M059J (cell line): ENCODE measurements around the gene SLC6A18. TPM values are rescaled to one million over a fixed set of nuclear protein-coding genes. Genes with fewer than 3 reads are reported as not detected.
A peak's percentile ranks its signal among the peaks of the same experiment; 100 is the strongest.
"Not testable (repeated sequence)": the region's sequence is repeated elsewhere in the genome, so short reads cannot be mapped to it uniquely, and the experiment has no call there.

Source experiments
- DNase-seq: peaks from one replicate; pipeline ENCODE4 v3.0.0-alpha.2; 2012; ENCODE audit warnings: low read depth
- total RNA-seq: library from RNA; depleted of rRNA; stranded (reverse); fragments of >200 nt; shearing (Covaris generic); gene quantifications from 2 replicates; pipeline ENCODE4 v1.2.3, GENCODE V29; 2014

The SLC6A18 gene
- total RNA-seq, 1 experiment from 2014 or later: not detected

DNA sequence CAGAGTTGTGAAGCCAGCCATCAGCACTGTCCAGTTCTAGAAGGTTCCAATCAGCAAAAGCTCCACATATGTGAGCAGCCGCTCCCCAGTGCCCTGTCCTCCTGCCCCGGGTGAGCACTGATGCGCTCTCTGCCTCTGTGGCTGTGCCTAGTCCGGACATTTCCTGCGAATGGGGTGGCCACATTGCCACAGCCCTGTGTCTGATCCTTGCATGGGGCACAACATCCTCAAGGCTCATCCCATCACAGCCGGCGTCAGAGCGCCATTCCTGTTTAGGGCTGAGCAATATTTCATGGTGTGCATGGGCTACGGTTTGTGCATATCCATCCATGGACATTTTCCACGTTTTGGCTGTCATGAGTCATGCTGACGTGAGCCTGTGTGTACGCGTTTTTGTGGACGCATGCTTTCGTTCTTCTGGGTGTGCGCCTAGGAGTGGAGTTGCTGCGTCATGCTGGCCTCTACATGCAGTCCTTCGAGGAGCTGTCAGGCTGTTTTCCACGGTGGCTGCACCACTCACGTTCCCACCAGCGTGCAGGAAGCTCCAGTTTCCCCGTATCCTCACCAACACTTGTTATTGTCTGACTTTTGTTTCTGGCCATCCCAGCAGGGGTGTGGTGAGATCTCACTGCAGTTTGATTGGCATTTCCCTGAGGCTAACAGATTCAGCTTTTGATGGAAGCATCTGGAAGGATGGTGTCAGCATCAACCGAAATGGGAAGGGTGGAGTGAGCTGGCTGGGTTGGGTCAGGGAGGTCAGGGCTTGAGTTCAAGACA lies 9.7 kb upstream of the SLC6A18 start:
- no peak for DNase-seq

GRCh38 chr5:1216211-1216917 lies 8.8 kb upstream of the SLC6A18 start:
- no peak for DNase-seq

DNA sequence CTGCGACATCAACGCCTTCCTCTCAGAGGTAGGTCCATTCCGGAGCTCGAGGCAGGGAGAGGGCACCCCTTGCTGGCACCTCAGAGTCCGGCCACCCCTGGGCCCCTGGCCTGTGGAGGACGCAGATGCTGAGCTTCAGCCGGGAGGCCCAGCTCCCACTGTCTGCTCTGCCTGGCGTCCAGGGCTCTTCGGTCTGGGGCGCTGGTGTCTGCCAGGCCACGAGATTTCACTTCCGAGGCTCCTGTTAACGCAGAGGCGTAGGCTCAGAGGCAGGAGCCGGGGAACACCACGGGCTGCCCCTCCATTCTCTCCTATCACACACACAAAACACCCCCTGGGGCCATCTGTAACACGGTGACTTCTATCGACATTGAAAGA lies 8.3 kb upstream of the SLC6A18 start:
- DNase-seq: no peak

DNA sequence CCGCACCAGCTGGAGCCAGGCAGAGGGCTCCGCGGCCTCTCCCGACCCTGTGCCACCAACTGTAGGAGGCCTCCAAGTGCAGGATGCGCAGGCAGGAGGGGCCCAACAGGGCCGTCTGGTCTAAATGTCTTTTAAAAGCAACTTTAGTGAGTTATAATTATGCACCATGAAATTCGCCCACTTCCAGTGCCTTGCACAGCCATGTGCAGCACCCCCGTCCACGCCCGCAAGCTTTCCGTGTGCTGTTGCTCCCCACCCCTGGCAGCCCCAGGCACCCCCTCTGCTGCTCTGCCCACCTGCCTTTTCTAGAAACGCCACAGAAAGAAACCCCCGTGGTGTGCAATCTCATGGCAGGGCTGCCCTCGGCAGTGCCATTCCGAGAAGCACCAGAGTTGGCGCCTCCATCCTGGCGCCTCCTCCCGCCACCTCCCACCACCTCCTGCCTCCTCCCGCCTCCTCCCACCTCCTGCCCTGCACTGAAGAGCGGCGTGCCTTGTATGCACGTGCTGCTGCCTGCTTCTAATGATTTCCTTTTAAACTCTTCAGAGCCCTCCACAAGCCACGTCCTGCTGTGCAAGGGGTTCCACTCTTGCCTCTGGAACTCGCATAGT lies 7.5 kb upstream of the SLC6A18 start:
- DNase-seq: no peak

- DNase-seq: no peak
These were observed 6.7 kb upstream of the SLC6A18 start for GRCh38 chr5:1218351-1219080.

- no peak for DNase-seq
These were observed 5.9 kb upstream of the SLC6A18 start for GRCh38 chr5:1219098-1219767.

DNA sequence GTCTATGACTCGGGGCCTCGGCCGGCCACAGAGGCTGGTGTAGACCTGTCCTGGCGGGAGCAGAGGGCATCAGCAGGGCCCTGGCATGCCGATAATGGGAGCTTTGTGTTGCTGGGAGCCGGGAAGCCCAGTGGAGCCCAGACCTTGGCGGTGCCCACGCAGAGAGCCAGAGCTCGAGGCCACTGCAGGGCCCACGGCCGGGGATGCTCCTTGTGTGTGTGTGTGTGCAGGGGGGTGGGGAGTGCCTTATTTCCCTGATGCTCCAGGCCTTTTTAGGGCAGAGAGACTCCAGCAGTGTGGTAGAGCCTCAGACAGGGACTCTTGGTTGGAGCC lies 5.4 kb upstream of the SLC6A18 start:
- no peak for DNase-seq

- DNase-seq: no peak
These were observed 4.8 kb upstream of the SLC6A18 start for GRCh38 chr5:1220351-1220750.

GRCh38 chr5:1220831-1221230 lies 4.3 kb upstream of the SLC6A18 start:
- no peak for DNase-seq

GRCh38 chr5:1221721-1222120 lies 3.5 kb upstream of the SLC6A18 start:
- DNase-seq: no peak

- no peak for DNase-seq
These were observed 3.0 kb upstream of the SLC6A18 start for GRCh38 chr5:1222147-1222546.

DNA sequence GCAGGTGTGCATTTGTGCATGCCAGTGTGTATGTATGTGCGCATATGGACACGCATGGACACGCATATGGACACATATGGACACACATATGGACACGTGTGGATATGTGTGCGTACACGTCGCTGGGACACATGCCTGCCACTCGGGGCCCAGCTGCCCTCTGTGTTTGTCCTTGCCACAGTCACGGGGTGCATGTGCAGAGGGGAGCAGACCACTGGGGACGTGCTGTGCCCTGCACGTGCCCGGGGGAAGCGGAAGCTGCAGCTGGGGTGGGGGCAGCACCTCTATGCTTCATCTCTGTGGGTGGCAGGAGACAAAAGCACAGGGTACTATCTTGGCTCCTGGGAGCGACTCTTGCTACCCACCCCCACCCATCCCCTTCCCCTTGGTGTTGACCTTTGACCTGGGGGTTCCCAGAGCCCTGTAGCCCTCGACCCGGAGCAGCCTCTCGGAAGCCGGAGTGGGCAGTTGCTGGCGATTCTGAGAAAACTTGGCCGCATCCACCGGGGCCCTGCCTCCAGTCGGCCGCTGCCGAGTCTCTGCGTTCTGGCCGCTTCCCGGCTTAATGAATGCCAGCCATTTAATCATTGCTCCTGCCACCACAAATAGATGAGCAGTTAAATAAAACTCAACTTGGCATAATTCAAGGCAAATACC lies 2.4 kb upstream of the SLC6A18 start:
- no peak for DNase-seq

- DNase-seq: no peak
These were observed 1.9 kb upstream of the SLC6A18 start for GRCh38 chr5:1223278-1223670.

DNA sequence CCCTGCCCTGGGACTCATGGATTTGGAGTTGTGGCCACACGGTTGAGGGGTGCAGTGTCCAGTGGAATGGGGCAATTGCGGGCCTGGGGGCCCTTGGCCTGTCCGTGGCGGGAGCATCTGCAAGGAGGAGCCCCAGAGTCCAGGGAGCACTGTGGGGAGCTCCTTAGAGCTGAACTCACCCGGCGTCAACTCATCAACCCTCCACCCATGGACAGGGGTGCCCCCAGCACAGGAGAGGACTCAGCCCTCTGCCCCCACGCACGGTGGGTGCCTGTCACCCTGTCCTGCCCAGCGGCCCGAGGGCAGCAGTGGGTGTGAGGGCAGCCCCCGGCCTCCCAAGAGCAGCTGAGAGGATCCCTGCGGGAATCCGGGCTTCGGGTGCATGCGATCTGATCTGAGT lies 550 bp upstream of the SLC6A18 start:
- DNase-seq: no peak

DNA sequence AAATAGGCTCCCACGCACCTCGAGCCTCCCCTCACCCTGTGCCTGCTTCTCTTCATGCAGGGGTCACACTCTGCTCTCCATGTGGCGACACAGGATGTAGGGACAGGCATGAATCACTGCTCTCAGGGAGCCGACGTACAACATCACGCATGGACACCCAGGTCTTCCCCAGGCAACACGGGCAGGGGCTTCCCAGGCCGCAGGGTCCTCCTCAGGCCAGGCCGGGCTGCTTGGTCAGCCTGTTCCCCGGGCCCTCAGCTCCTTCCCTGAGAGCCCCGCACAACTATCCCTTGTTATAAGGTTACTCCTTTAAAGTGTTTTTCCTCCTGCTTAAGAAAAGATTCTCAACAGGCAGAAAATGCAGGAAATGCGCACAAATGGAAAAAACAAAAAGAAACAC lies 1.1 kb downstream of the SLC6A18 start:
- no peak for DNase-seq

DNA sequence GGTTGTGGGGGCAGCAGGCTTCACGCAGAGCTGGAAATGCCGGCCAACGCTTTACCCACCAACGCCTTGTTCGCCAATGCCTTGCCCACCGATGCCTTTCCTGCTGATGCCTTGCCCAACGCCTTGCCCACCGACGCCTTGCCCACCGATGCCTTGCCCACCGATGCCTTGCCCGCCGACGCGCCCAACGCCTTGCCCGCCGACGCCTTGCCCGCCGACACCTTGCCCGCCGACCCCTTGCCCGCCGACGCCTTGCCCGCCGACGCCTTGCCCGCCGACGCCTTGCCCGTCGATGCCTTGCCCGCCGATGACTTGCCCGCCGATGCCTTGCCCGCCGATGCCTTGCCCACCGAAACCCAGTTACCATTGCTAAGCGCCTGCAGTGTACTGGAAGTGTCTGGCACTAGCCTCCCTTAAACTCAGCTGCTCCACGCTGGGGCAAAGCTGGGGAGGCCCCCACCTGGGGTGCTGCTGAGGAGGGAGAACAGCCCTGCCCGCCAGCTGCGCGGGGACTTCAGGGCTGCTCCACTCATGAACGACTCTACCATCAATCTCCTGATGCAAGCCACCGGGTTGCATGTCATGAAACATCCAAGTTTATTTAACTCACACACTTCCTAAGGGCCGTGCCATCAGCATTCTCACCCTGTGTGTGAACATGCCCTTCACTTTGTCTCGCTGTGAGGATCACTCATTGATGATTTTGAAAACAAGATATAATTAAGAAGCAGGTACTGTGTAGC lies 1.8 kb downstream of the SLC6A18 start:
- no peak for DNase-seq

- peak; percentile 90 for DNase-seq
These were observed 2.5 kb downstream of the SLC6A18 start for GRCh38 chr5:1227667-1228066.

DNA sequence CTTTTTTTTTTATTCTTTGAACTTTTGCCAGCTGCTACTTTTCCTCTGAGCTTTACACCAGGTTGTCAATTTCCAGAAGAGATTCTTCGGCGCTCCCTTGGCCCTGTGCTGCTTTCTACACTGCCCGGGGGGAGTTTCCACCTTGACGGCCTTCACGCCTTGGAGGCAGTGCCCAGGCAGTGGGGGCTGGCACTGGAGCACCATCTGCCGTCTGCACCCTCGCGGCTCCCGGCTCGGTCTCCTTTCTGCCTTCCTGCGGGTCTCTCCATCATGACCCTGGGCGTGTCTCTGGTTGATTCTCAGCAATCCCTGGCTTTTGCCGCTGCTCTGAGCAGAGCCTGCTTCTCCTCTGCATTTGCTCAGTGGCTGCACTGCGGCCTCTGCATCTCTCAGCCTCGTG lies 2.9 kb downstream of the SLC6A18 start:
- DNase-seq: no peak

- DNase-seq: not testable (repeated sequence)
These were observed 3.8 kb downstream of the SLC6A18 start for GRCh38 chr5:1229023-1229422.

GRCh38 chr5:1229822-1230221 lies 4.6 kb downstream of the SLC6A18 start:
- DNase-seq: no peak

DNA sequence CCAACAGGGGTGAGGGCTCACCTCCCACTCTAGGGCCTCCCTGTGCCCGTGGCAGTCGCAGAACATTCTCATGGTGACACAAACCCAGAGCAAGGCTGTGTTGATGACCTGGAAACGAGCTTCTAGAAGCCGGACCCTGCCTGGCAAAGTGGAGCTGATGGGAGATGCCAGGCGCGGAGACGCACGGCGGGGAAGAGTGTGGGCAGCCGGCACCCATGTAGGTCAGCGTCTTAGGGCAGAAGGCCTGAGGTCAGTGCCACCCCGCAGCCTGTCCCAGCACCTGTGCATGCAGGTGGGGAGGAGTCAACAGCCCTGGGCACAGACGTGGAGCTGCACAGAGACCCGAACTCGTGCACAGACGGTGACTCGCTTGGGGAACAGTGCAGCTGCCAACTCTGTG lies 5.4 kb downstream of the SLC6A18 start:
- DNase-seq: no peak
